Right atrium auricular region (tissue), 2 donors: ENCODE data around the gene POLR2H. TPM values are rescaled to one million over a fixed set of nuclear protein-coding genes. Genes with fewer than 3 reads are reported as not detected.

Source experiments
- DNase-seq: peaks from one replicate; pipeline ENCODE4 v3.0.0-alpha.2; 2019; ENCODE audit warnings: low spot score
- H3K27ac ChIP-seq, 2 donors: fragments of 200-600 bp; sonication (generic); 1 replicate in 1 of 2; 2 replicates in 1 of 2; pipeline ENCODE4 v1.5.1; 2016 to 2019
- H3K27me3 ChIP-seq, 2 donors: fragments of 200-600 bp; sonication (generic); one replicate each; pipeline versions ENCODE4 v1.5.1 to v1.6.0; 2017 to 2019
- H3K36me3 ChIP-seq: fragments of 200-600 bp; sonication (generic); one replicate; pipeline ENCODE4 v1.5.1; 2016
- H3K4me1 ChIP-seq, 2 donors: fragments of 200-600 bp; sonication (generic); one replicate each; pipeline versions ENCODE4 v1.5.1 to v1.6.0; 2017 to 2019
- H3K4me3 ChIP-seq, 2 donors: fragments of 200-600 bp; sonication (generic); 1 replicate in 1 of 2; 2 replicates in 1 of 2; pipeline ENCODE4 v1.5.1; 2017 to 2019; ENCODE audit warnings: mild to moderate bottlenecking in 1 of 2, moderate library complexity in 1 of 2
- H3K9me3 ChIP-seq, 2 donors: fragments of 200-600 bp; sonication (generic); one replicate each; pipeline ENCODE4 v1.5.1; 2019
- total RNA-seq, 2 donors: library from RNA; depleted of rRNA; stranded (reverse); fragments of >200 nt; gene quantifications; one replicate each; pipeline ENCODE4 v1.1.0, GENCODE V29; 2016
- TF ChIP-seq, protein P1 (sequence below), 2 donors: fragments of 200-600 bp; sonication (generic); IDR thresholded peaks; one replicate each; pipeline ENCODE4 v1.5.1; 2019; ENCODE audit warnings: antibody characterized with exemption in 2 of 2

The POLR2H gene
- total RNA-seq, 2 donors from 2014 or later, result 26.8 to 35.5 TPM

DNA sequence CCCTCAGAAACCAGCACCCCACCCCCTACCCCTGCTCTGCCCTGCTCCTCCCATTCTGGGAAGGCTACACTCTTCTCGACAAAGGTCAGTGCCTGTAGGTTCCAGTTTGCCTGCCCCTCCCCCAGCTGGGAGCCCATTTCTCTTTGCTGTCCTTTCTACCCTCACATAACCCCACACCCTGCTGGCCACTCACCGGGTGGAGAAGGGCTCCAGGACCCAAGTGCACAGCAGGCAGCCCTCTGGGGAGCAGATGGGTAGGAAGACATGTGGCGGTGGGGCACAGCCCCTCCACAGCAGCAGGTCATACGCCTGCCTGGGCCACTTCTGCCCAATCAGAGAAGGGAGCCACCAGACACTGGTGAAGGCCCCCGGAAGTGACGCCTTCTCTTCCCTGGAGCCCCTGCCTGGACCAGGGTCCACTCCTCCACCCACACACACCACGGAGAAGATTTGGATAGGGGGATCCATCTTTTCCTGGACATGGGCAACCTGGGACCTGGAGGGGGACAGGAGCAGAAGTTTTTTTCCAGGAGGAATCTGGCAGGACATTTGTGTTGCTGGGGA, 16.5 kb downstream of the POLR2H start, which contains the start of gene THPO:
TSS of gene THPO (minus strand) at position 326 of the 564 bp plus-strand sequence. CDS start 1,948 bp downstream, outside the sequence.
- no peak for DNase-seq
- Histone ChIP-seq H3K4me3 (no peak within 1 kb of the TSS), H3K9me3 (no peaks in the 10 kb centered on the region), H3K4me1 (peaks cover 0 to 24% of the 10 kb centered on the region in 2 donors), H3K27ac (peak within 1 kb of the TSS; percentile 64 to 70), H3K36me3 (no peaks in the 10 kb centered on the region), H3K27me3 (no peaks in the 10 kb centered on the region)
- TF ChIP-seq, protein P1, sequence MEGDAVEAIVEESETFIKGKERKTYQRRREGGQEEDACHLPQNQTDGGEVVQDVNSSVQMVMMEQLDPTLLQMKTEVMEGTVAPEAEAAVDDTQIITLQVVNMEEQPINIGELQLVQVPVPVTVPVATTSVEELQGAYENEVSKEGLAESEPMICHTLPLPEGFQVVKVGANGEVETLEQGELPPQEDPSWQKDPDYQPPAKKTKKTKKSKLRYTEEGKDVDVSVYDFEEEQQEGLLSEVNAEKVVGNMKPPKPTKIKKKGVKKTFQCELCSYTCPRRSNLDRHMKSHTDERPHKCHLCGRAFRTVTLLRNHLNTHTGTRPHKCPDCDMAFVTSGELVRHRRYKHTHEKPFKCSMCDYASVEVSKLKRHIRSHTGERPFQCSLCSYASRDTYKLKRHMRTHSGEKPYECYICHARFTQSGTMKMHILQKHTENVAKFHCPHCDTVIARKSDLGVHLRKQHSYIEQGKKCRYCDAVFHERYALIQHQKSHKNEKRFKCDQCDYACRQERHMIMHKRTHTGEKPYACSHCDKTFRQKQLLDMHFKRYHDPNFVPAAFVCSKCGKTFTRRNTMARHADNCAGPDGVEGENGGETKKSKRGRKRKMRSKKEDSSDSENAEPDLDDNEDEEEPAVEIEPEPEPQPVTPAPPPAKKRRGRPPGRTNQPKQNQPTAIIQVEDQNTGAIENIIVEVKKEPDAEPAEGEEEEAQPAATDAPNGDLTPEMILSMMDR (IDR thresholded peaks at IDR 0.05), result no peak

DNA sequence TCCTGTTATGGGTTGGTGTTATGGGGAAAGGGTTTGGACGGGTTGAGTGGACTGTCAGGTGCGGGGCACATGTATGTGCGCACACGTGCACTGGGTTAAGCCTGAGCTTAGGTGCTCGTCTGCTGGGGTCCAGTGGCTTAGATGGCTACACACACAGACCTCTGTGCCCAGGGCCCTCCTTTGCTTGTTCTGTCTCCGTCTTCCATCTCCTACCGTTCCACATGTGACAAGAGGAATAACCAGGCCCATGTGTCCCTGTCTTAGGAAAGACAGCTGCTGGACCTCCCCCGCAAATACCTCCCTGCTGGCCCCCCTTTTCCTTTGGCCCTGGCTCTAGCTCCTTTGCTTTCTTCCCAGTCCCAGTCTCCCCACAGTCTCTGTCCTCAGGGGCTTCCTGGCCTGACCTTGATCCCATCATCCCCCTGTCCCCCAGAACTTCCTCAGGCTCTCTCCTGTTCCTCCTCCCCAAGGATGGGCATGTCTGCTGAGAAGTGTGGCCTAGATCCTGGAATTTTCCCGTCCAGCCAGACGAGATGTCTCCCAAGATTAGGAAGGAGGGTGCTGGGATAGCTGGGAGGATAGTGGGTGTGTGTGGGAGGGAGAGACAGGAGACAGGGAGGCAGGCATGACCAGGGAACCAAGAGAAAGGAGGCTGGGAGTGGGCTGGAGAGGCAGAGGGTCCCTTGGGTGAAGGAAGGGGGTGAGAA, 17.3 kb downstream of the POLR2H start:
- DNase-seq, result no peak
- Histone ChIP-seq H3K27me3 (no peaks in the 10 kb centered on the region), H3K4me3 (no peak overlapping the region), H3K9me3 (no peaks in the 10 kb centered on the region), H3K36me3 (no peaks in the 10 kb centered on the region), H3K4me1 (peaks cover 0 to 24% of the 10 kb centered on the region in 2 donors), H3K27ac (peak overlapping the region; percentile 64 to 70)
- TF ChIP-seq, protein P1 (IDR thresholded peaks at IDR 0.05), result no peak

DNA sequence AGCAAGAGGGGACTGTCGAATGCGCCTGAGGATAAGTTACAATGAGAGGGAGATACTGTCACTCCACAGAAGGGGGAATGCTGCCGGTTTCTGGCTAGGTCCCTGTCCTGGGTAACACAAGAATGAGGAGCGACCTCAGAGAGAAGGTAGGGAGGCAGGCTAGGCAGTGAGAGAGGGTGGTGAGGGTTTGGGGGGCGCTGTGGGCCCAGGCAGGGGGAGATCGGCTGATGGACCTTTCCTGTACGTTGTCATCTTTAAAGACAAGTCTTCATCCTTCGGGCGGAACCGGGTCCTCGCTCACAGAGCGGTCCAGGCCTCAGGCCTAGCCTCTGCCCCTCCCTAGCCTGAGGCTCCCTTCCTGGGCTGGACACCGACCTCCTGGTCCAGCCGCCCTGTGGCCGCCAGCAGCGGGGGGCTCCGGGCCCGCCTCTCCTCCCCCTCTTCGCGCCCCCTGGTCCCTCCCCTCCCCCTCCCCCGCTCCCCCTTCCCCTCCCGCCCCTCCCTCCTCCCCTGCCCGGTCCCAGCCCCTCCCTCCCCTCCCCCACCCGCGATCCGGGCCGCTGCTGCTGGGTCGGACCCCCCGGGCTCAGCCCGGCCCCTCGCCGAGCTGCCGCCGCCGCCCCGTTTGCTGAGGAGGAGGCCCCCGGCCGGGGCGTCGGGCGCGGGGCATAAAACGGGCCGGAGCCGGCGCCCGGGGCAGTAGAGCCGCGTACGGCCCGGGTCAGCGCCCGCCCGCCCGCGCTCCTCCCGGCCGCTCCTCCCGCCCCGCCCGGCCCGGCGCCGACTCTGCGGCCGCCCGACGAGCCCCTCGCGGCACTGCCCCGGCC, 18.1 kb downstream of the POLR2H start, which contains the start of gene CHRD:
TSS of gene CHRD (plus strand) at position 697 of the 827 bp plus-strand sequence. CDS start 265 bp downstream, outside the sequence.
- TF ChIP-seq, protein P1 (IDR thresholded peaks at IDR 0.05), result no peak
- Histone ChIP-seq H3K9me3 (no peaks in the 10 kb centered on the region), H3K36me3 (no peaks in the 10 kb centered on the region), H3K27me3 (no peaks in the 10 kb centered on the region), H3K4me3 (peak within 1 kb of the TSS; percentile 50 to 55), H3K27ac (peak within 1 kb of the TSS; percentile 64 to 70), H3K4me1 (peaks cover 0 to 24% of the 10 kb centered on the region in 2 donors)
- DNase-seq, result no peak

DNA sequence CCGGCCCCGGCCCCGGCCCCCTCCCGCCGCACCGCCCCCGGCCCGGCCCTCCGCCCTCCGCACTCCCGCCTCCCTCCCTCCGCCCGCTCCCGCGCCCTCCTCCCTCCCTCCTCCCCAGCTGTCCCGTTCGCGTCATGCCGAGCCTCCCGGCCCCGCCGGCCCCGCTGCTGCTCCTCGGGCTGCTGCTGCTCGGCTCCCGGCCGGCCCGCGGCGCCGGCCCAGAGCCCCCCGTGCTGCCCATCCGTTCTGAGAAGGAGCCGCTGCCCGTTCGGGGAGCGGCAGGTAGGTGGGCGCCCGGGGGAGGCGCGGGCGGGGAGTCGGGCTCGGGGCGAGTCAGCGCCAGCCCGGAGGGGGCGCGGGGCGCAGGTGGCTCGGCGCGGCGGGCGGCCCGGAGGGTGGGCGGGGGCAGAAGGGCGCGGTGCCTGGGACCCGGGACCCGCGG, 18.7 kb downstream of the POLR2H start:
- Histone ChIP-seq H3K4me3 (peak overlapping the region; percentile 50 to 55), H3K9me3 (no peaks in the 10 kb centered on the region), H3K27me3 (no peaks in the 10 kb centered on the region), H3K36me3 (no peaks in the 10 kb centered on the region), H3K27ac (peak overlapping the region in 1 of 2 donors; percentile 50), H3K4me1 (peaks cover 0 to 24% of the 10 kb centered on the region in 2 donors)
- DNase-seq, result no peak
- TF ChIP-seq, protein P1 (IDR thresholded peaks at IDR 0.05), result no peak

DNA sequence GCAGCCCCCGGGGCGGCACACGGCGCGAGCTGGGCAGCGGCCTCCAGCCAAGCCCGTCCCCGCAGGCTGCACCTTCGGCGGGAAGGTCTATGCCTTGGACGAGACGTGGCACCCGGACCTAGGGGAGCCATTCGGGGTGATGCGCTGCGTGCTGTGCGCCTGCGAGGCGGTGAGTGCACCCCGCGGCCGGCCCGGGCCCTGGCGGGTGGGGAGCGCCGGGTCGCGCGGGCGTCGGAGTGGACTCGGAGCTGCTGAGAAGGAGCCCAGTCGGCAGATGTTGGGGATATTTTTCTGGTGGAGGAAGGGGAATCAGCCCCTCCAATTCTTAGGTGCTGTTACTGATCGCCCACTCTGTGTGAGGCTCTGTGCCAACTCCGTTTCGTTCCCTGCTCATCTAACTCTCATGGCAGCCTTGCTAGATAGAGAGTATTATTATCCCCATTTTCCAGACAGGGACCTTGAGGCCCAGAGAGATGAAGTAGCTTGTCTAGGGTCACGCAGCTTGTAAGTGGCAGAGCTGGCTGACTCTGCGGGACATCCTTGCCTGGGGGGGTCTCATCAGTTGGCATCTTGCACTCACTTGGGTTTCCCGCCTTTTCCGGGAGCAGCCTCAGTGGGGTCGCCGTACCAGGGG, 19.2 kb downstream of the POLR2H start:
- H3K4me1 ChIP-seq, result peaks cover 0 to 24% of the 10 kb centered on the region in 2 donors
- H3K27me3 ChIP-seq, result no peaks in the 10 kb centered on the region
- H3K4me3 ChIP-seq, result peak overlapping the region; percentile 50 to 55
- H3K9me3 ChIP-seq, result no peaks in the 10 kb centered on the region
- DNase-seq, result no peak
- TF ChIP-seq, protein P1 (IDR thresholded peaks at IDR 0.05), result no peak
- H3K27ac ChIP-seq, result peak overlapping the region; percentile 17 to 50
- H3K36me3 ChIP-seq, result no peaks in the 10 kb centered on the region
